ENCODE data around the gene UNC5A. TPM values are rescaled to one million over a fixed set of nuclear protein-coding genes. Genes with fewer than 3 reads are reported as not detected.
A peak's percentile ranks its signal among the peaks of the same experiment; 100 is the strongest.

UNC5A gene
- total RNA-seq, 1 experiment from 2014 or later = 0.07 TPM

- ATAC-seq (no peak), DNase-seq (no peak)
- H4K20me1 ChIP-seq (ENCODE audit: low read length) = no peaks in the 10 kb centered on the region
- H2AFZ ChIP-seq (ENCODE audit: low read length) = no peak overlapping the region
- no peak for TF ChIP-seq EZH2 (IDR thresholded peaks at IDR 0.05; ENCODE audit: low read length, unreplicated experiment)
- no peak for TF ChIP-seq CTCF (conservative IDR thresholded peaks at IDR 0.05; ENCODE audit: low read depth, low read length)
- no peak for TF ChIP-seq EZH2phosphoT487 (IDR thresholded peaks at IDR 0.05; ENCODE audit: borderline replicate concordance, low read length)
- no peak overlapping the region for H3K27ac ChIP-seq (ENCODE audit: low read length)
- ChIA-PET POLR2A (ENCODE audit: unreplicated experiment) (no interaction called here), CTCF (interaction anchor here (0.5 to 0.7 kb wide), 2 partner anchors 76 to 175 kb away, joined by 3 read pairs; no protein-coding TSS in a partner anchor)
- intact Hi-C loops (cut with micrococcal nuclease) = no loop called here
- H3K9me2 ChIP-seq (replicated peaks; ENCODE audit: low read length) = no peaks in the 10 kb centered on the region
- BruUV-seq (replicated peaks) = no TSS peak
- H3K36me3 ChIP-seq (ENCODE audit: low read depth, low read length) = no peaks in the 10 kb centered on the region
- H3K4me3 ChIP-seq (ENCODE audit: low read length) = no peak overlapping the region
- no peaks in the 10 kb centered on the region for H3K79me2 ChIP-seq (ENCODE audit: low read length)
- H3K9me3 ChIP-seq (ENCODE audit: low read length) = no peaks in the 10 kb centered on the region
- no peak overlapping the region for H3K9ac ChIP-seq (ENCODE audit: low read length)
- no peaks in the 10 kb centered on the region for H3K4me1 ChIP-seq (ENCODE audit: insufficient read depth, low read length)
- H3K4me2 ChIP-seq (ENCODE audit: low read length) = no peak overlapping the region
- H3K27me3 ChIP-seq (ENCODE audit: low read length) = peaks cover 50% of the 10 kb centered on the region
- H3F3A ChIP-seq (ENCODE audit: low read length, unreplicated experiment) = no peaks in the 10 kb centered on the region
Observed at GRCh38 chr5:176835918-176836317, 25.6 kb downstream of the UNC5A start.

GRCh38 chr5:176836811-176837706 lies 26.7 kb downstream of the UNC5A start:
- H3K27ac ChIP-seq (ENCODE audit: low read length) = no peak overlapping the region
- H3K4me1 ChIP-seq (ENCODE audit: insufficient read depth, low read length) = no peaks in the 10 kb centered on the region
- H3K79me2 ChIP-seq (ENCODE audit: low read length) = no peaks in the 10 kb centered on the region
- no peak overlapping the region for H3K9ac ChIP-seq (ENCODE audit: low read length)
- peaks cover 57% of the 10 kb centered on the region for H3K27me3 ChIP-seq (ENCODE audit: low read length)
- ATAC-seq = no peak
- ChIA-PET CTCF (no interaction called here), POLR2A (ENCODE audit: unreplicated experiment) (no interaction called here)
- no peaks in the 10 kb centered on the region for H3F3A ChIP-seq (ENCODE audit: low read length, unreplicated experiment)
- no peaks in the 10 kb centered on the region for H4K20me1 ChIP-seq (ENCODE audit: low read length)
- H3K36me3 ChIP-seq (ENCODE audit: low read depth, low read length) = no peaks in the 10 kb centered on the region
- no peak overlapping the region for H3K4me3 ChIP-seq (ENCODE audit: low read length)
- H3K4me2 ChIP-seq (ENCODE audit: low read length) = no peak overlapping the region
- no TSS peak for BruUV-seq (replicated peaks)
- DNase-seq = no peak
- H2AFZ ChIP-seq (ENCODE audit: low read length) = no peak overlapping the region
- H3K9me3 ChIP-seq (ENCODE audit: low read length) = no peaks in the 10 kb centered on the region
- intact Hi-C loops (cut with micrococcal nuclease) = no loop called here
- no peaks in the 10 kb centered on the region for H3K9me2 ChIP-seq (replicated peaks; ENCODE audit: low read length)
- TF ChIP-seq EZH2 (IDR thresholded peaks at IDR 0.05; ENCODE audit: low read length, unreplicated experiment) = no peak
- TF ChIP-seq EZH2phosphoT487 (IDR thresholded peaks at IDR 0.05; ENCODE audit: borderline replicate concordance, low read length) = no peak
- no peak for TF ChIP-seq CTCF (conservative IDR thresholded peaks at IDR 0.05; ENCODE audit: low read depth, low read length)

- no peak overlapping the region for H3K9ac ChIP-seq (ENCODE audit: low read length)
- H2AFZ ChIP-seq (ENCODE audit: low read length) = no peak overlapping the region
- DNase-seq (peak; percentile 88), ATAC-seq (peak; percentile 98)
- ChIA-PET CTCF (no interaction called here), POLR2A (ENCODE audit: unreplicated experiment) (no interaction called here)
- no TSS peak for BruUV-seq (replicated peaks)
- H3K9me2 ChIP-seq (replicated peaks; ENCODE audit: low read length) = no peaks in the 10 kb centered on the region
- no peak overlapping the region for H3K27ac ChIP-seq (ENCODE audit: low read length)
- H3K9me3 ChIP-seq (ENCODE audit: low read length) = no peaks in the 10 kb centered on the region
- H3K4me2 ChIP-seq (ENCODE audit: low read length) = no peak overlapping the region
- no peaks in the 10 kb centered on the region for H3K36me3 ChIP-seq (ENCODE audit: low read depth, low read length)
- H3K4me1 ChIP-seq (ENCODE audit: insufficient read depth, low read length) = no peaks in the 10 kb centered on the region
- TF ChIP-seq EZH2 (IDR thresholded peaks at IDR 0.05; ENCODE audit: low read length, unreplicated experiment) (no peak), CTCF (conservative IDR thresholded peaks at IDR 0.05; ENCODE audit: low read depth, low read length) (no peak), EZH2phosphoT487 (IDR thresholded peaks at IDR 0.05; ENCODE audit: borderline replicate concordance, low read length) (no peak)
- H3K4me3 ChIP-seq (ENCODE audit: low read length) = no peak overlapping the region
- no peaks in the 10 kb centered on the region for H3K79me2 ChIP-seq (ENCODE audit: low read length)
- intact Hi-C loops (cut with micrococcal nuclease) = no loop called here
- H3F3A ChIP-seq (ENCODE audit: low read length, unreplicated experiment) = no peaks in the 10 kb centered on the region
- no peaks in the 10 kb centered on the region for H4K20me1 ChIP-seq (ENCODE audit: low read length)
- peaks cover 51% of the 10 kb centered on the region for H3K27me3 ChIP-seq (ENCODE audit: low read length)
Observed at GRCh38 chr5:176837707-176838115, 27.4 kb downstream of the UNC5A start.

Data from PC-3 (cell line).